GM15510 (cell line): ENCODE measurements around the gene SRPRA.

ENCODE experiments used
- POLR2A ChIP-seq: IDR thresholded peaks from 3 replicates; pipeline ENCODE4 v1.6.1; 2011; ENCODE audit warnings: borderline replicate concordance; ENCODE audit not compliant: insufficient read length; ENCODE audit errors: extremely low read depth

Gene SRPRA

DNA sequence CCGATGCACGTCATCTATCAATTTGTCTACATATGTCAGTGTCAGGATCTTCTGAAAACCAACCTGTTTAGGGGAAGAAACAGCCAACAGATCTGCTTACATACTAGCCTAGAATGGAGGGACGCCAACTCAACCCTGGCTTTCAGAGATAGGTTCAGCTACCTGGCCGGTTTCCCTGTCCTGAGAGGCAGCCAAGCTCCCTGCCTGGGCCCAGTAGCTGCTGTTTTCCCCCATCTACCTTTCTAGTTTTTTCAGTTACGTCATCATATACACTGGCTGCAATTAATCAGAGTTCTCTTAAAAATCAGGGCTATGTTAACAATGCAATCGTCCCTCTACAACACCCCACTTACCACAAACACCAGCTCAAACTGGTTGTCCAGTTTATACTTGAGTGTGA, 1.0 kb downstream of the SRPRA start:
- TF ChIP-seq POLR2A = no peak

DNA sequence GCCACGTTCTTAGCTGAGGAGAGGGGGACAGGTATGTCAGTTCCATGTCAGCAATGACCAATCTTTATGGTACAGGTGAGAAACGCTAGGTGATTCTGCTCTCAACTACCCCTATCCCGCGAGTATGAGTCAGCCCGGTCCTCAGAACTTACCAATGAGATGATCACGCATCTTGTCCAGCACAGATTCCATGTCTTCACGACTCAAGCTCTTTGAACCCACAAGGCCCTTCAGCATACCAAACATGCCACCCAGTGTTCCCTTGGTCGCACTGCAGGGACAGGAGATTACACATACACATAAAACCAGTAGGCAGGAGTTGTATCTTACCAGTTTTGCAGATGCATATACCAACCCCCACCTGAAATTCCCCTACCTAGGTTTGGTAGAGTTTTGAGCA, 2.9 kb downstream of the SRPRA start:
- TF ChIP-seq POLR2A = no peak

DNA sequence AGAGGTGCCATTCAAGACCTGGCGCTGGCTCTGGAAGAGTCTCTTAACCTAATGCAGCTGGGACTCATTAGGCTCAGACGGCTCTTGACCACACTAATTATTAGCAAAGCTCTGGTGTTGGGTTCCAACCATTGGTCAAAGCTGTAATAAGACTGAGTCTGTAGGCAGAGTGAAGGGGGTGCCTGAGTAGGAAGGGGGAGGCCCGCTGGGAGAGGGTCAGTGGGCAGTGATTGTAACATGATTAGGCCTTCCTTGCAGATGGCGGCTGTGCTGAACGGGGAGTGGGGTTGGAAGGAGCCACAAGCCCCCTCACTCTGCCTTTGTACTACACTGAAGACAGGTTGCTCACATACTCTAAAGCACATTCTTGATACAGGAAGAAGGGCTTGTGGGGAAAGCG, 5.2 kb downstream of the SRPRA start:
- no peak for TF ChIP-seq POLR2A

DNA sequence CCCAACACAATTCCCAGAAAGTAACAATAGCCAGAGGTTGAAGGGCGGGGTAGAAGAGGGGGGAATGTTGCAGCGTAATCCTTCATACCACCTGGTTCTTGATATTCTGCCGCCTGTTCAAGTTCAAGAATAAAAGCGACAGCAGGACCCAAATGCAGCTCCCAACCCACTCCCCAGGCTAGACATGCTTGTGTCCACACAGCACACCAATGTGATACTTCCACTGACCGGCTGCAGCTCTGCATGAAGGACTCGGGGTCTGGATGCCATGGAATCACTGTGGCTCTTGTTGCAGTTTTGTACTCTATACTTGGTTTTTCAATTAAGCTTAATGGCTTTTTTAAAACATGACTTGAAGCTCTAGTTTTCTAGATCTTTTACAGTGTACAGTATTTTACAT, 6.5 kb downstream of the SRPRA start:
- TF ChIP-seq POLR2A = no peak

DNA sequence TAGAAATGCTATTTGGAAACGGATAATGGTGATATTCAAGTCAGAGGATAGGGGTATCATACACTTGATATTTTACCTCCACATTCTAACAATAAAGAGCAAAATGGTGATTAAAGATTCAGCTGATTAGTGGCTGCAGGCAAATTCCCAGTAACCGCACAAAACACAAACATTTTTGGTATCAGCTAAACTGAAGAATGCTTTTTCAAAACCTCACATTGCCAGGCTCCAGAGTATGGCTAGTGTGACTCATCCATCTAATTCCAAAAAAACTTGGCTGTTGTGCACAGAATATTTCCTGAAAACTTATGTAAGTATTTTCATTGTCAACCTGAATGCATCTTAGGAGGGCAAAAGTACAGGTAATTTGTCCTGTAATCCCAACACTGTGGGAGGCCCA, 10.9 kb downstream of the SRPRA start:
- TF ChIP-seq POLR2A = no peak

DNA sequence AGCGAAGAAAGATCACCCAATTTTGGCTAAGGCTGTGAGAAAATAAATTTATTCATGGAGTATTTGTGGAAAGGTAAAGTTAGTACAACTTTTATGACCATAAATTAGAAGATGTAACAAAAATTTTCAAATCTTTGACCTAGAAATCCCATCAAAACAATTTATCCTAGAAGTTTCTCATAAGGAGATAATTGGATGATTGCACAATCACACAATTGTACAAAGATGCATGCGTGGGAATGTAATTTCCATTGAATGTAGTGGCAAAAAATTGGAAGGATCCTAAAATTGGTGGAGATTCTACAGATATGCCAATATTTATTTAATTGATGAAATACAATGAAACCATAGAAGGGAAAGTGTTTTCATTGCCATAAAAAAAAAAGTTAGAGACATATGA, 11.6 kb downstream of the SRPRA start:
- TF ChIP-seq POLR2A = no peak

DNA sequence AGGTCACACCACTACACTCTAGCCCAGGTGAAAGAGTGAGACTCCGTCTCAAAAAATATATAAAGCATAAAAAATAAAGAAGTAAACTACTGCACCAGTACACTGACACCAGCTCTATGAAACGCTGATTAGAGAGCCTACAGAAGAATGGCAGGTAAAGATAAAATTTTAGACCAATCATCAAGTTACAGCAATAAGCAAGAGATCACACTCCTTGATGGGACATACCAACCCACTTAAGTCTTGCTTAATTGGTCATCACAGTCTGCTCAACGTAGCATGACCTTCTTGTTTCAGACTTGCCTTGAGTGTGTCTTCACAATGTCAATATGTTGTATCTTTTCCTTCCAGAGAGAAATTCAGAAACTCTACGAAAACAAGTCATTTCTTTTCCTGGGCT, 12.5 kb downstream of the SRPRA start:
- TF ChIP-seq POLR2A = no peak

DNA sequence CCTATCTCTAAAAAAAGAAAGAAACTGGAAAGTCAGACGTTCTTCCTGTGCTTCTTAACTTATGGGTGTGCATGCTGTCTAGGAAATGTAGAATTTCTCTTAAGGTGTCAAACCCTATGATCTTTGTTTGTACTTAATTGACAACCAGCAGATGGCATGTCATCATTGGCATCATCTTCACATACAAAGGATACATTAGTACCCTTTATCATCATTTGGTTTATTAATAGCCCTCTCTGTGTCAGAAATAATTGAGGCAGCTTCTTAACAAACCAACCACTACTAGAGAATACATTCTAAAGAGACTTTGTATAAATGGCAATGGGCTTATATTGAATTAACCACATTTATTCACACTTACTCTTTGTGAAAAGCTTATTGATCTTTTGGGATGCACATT, 13.9 kb downstream of the SRPRA start:
- TF ChIP-seq POLR2A = no peak

DNA sequence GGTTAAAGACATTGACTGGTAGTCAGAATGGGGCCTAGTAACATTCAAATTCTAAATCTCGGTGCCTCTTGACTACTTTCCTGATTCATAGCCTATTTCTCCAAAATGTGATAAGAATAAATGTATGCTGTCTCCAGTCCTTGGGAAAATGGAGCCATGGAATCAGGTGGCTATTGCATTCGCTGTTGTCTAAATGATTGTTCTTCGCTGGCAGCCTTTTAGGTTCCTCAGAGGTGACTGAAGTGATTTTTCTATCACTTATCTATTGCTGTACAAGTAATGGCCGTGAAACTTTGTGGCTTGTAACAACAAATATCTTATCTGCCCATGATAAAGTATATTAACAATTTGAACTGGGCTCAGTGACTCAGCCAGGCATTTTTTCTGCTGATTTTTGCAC, 15.4 kb downstream of the SRPRA start:
- no peak for TF ChIP-seq POLR2A

DNA sequence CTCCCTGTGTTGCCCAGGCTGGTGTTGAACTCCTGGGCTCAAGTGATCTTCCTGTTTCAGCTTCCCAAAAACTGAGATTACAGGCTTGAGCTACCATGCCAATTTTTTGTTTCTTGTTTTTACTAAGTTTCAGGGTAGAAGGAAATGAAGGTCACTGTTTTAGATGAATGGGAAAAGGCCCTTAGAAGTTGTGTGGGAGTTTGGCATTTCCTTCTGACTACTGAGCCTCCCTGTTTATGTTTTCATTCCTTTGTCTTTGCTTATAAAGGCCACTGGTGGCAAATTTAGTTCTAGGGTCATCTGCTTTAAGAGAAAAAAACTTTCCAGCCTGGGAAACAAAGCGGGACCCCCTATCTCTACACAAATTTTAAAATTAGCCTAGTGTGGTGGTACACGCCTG, 22.1 kb downstream of the SRPRA start:
- no peak for TF ChIP-seq POLR2A

DNA sequence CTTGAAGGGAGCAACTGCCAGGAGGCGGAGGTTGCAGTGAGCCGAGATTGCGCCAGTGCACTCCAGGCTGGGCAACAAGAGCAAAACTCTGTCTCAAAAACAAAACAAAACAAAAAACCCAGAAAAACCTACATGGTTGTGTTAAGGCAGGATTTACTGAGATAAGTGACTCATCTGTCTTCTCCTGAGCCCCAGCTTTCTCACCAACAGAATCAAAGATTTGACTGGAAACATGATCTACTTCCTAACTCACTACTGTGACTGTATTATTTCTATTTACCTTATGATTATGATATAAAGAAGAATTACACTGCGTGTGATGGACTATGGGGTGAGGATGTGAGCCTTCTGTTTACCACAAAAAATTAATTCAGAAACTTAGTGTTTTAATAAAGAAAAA, 35.3 kb downstream of the SRPRA start:
- TF ChIP-seq POLR2A = no peak

DNA sequence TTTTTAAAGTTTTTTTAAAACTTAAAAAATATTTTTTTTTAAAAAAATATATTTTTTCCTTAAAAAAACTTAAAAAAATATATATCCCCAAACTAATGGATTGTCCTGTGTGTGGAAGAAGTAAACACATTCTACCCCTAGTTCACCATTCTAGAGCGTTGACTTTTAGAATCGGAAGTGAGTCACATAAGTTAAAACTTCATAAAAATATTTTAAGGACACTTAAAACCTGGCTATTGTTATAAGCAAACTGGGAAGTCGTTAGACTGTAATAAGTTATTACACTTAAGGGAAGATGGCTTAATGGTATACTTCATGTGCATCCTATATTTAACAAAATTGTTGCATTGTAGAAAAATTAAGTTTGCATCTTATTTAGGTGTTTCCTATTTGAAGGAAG, 36.0 kb downstream of the SRPRA start:
- TF ChIP-seq POLR2A = no peak

DNA sequence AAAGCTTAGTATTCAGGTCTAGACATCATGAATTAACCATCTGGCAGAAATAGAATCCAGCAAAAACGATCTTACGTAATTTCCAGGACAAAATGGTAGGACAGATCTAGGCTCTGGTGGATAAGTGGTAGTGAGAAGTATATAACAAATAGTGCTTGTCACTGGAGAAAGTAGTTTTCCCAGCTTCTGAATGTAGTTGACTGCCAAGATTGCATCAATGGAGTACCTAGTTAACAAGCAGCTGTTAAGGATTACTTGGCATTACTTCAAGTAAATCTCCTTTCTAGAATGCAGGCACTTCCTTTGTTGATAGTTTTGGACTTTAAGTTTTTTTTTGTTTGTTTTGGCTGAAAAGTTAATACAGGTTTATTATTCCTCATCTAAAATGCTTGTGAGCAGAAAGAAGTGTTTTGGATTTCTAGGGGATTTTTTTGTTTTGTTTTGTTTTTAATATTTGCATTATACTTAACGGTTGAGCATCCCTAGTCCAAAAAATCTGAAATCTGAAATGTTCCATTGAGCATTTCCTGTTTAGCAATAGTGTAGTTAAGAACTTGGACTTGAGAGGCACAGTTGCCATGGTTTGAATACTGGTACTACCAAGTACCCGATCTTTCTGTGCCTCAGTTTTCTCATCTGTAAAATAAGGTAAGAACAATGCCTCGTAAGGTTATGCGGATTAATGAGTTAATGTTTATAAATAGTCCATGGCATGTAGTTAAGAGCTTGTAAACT, 36.8 kb downstream of the SRPRA start:
- TF ChIP-seq POLR2A = no peak

DNA sequence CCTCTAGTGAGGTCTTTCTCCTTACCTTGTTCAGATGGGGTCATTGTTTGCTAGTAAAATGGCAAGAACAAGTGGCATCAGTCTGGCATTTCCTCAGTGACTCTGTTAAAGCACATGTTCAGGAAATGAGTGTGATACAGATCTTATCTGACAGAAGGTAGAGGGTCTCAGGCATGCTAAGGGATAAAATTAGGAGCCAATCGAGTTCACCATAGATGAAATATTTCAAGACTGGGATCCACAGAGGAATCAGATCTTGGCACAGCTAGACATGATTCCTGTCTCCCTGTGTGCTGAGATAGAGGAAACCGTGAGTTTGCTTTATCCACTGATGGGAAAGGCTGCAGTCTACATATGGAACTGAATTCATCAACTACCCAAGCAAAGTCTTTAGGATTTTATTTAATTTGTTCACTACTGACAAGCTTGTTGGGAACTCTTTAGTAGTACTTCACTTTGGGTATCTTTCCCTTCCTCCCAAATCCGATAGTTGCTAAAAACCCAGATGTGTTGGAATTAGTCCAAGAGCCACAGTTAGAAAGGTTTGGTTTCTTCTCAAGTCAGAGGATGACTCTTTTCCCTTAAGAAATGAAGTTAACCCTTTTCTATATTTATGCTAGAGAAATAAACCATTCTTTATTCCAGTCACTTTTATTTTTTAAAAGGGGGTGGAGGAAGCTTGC, 38.7 kb downstream of the SRPRA start:
- no peak for TF ChIP-seq POLR2A

DNA sequence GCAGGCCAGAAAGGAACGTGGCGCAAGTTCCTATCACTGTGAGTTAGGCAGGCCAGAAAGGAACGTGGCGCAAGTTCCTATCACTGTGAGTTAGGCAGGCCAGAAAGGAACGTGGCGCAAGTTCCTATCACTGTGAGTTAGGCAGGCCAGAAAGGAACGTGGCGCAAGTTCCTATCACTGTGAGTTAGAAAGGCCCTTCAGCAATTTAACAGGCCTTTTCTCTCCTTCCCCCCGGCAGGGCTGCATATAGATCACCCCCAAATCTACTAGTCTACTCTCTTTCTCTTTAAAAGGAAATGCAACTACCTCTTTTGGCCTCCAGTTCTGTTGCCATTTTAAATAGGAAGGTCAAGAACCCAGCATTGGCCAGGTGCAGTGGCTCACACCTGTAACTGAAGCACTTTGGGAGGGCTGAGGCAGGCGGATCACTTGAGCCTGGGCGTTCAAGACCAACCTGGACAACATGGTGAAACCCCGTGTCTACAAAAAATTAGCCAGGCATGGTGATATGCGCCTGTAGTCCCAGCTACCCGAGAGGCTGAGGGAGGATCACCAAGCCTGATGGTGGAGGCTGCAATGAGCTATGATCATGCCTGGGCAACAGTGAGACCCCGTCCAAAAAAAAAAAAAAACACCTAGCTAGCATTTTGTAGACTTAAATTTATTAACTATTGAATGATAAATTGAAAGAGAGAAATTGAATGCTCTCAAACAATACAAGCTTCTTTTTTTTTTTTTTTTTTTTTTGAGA, 42.2 kb downstream of the SRPRA start:
- no peak for TF ChIP-seq POLR2A

DNA sequence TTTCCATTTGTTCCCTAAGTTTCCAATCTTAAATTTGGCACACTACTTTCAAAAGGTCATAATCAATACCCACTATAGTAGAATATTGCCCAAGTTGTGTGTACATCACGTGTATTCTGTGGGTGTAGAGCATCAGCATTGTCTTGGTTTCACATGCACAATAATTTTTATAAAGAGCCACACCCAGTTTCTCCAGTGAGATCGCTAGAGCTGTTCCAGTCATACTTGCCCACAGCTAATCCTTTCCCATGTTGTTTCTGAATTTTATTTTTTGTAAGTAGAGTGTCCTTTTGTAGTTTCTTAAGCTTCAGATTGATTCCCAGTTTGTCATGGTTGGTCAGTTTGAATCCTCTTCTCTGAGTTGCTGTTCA, 43.4 kb downstream of the SRPRA start:
- no peak for TF ChIP-seq POLR2A
